Non-pigmented ciliary epithelial cell (primary cell): ENCODE results near the gene CENPB.
"Not testable (repeated sequence)": the region's sequence is repeated elsewhere in the genome, so short reads cannot be mapped to it uniquely, and the experiment has no call there.

Experiments
- DNase-seq: peaks from one replicate; pipeline ENCODE4 v3.0.0-alpha.2; 2010; ENCODE audit warnings: low read depth

The CENPB gene

GRCh38 chr20:3786665-3787323 lies at the start of gene CENPB:
TSS of gene CENPB (minus strand) at chr20:3786740. CDS start at chr20:3786483, 257 bp downstream.
- no peak for DNase-seq

- DNase-seq: no peak
These were observed 49.6 kb upstream of the CENPB start for GRCh38 chr20:3836132-3836531.

GRCh38 chr20:3829891-3830290 lies 43.4 kb upstream of the CENPB start:
- not testable (repeated sequence) for DNase-seq

- DNase-seq: no peak
These were observed 42.3 kb upstream of the CENPB start for GRCh38 chr20:3828798-3829197.

GRCh38 chr20:3826420-3826819 lies 39.9 kb upstream of the CENPB start:
- no peak for DNase-seq

GRCh38 chr20:3825526-3825925 lies 39.0 kb upstream of the CENPB start:
- no peak for DNase-seq

- DNase-seq: no peak
These were observed 37.3 kb upstream of the CENPB start for GRCh38 chr20:3823881-3824280.

GRCh38 chr20:3821996-3822395 lies 35.5 kb upstream of the CENPB start:
- DNase-seq: no peak

- no peak for DNase-seq
These were observed 34.6 kb upstream of the CENPB start for GRCh38 chr20:3820901-3821727.

- no peak for DNase-seq
These were observed 33.7 kb upstream of the CENPB start, which contains the start of gene AP5S1 for GRCh38 chr20:3820048-3820900. TSS of gene AP5S1 (plus strand) at chr20:3820547. CDS start at chr20:3822118, 1,571 bp downstream.

- no peak for DNase-seq
These were observed 33.0 kb upstream of the CENPB start for GRCh38 chr20:3819411-3820047.

- DNase-seq: no peak
These were observed 31.9 kb upstream of the CENPB start for GRCh38 chr20:3818155-3819151.

GRCh38 chr20:3815703-3816315 lies 29.3 kb upstream of the CENPB start:
- DNase-seq: no peak

- DNase-seq: no peak
These were observed 28.5 kb upstream of the CENPB start for GRCh38 chr20:3814928-3815495.

- no peak for DNase-seq
These were observed 27.5 kb upstream of the CENPB start for GRCh38 chr20:3813848-3814581.

- DNase-seq: no peak
These were observed 26.7 kb upstream of the CENPB start for GRCh38 chr20:3812975-3813847.

GRCh38 chr20:3812259-3812681 lies 25.7 kb upstream of the CENPB start:
- DNase-seq: no peak
